Measurements from ENCODE around the gene TOR1B. TPM values are rescaled to one million over a fixed set of nuclear protein-coding genes. Genes with fewer than 3 reads are reported as not detected.
"Not testable (repeated sequence)": the region's sequence is repeated elsewhere in the genome, so short reads cannot be mapped to it uniquely, and the experiment has no call there.

TOR1B gene
- polyA plus RNA-seq, 1 donor = 13.6 TPM

DNA sequence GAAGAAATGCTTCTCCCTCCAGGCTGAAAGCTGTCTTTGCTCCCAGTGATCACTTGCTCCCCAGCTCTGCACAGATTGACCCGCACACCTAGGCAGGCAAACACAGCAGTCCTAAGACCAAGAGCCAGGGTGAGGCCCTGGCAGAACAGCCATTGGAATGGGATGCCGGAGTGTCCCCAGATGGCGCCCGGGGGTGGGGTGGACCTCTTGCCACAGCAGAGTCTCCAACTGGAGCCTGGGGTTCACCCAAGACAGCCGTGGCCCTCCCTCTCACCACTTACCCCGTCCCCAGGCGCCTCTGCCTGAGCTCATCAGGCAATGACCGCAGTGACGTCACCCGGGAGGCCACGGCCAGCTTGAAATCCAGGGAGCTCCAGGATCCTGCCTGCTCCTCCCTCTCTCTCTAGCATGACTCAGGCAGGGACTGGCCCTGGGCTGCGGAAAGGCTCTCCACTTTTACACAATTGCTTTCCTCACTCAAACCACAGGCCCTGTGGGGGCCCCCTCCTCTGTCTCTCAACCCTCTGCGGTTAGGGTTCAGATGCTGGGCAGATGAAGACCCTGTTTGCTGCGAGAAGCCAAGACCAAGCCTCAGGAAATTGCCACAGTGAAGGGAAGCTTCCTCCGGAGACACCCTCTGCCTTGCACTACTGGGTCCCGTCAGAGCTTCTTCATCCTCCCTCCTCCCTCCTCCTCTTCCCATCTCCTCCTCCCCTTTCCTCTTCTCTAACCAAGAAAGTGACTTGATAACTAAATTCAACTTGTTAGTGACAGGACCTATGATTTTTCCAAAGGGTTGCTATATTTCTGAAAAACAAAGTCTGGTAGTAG is 25.8 kb upstream of the TOR1B start:
- peak; percentile 93 for DNase-seq

DNA sequence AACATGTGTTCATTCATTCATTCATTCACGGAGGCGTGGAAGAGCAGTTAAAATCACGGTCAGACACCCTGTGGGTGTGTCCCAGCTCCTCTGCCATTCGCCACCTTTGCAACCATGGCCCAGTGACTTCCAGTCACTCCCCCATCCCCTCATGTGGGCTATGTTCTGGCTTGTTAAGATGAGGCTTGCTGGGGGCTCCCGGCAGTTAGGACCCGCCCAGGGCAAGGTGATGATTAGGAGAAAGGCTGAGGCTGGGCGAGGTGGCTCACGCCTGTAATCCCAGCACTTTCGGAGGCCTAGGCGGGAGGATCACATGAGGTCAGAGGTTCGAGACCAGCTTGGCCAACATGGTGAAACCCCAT is 25.2 kb upstream of the TOR1B start:
- DNase-seq = no peak

DNA sequence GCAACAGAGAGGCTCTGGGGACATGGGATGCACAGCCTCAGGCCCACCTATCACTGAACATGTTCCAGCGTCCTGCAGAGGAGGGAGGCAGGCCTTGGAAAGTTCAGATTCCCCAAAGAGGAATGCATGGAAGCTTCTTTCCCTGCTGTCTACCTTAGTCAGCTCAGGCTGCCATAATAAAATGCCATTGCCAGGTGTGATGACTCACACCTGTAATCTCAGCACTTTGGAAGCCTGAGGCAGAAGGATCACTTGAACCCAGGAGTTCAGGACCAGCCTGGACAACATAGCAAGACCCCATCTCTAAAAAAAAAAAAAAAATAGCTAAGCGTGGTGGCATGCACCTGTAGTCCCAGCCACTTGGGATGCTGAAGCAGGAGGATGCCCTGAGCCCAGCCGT is 24.5 kb upstream of the TOR1B start:
- DNase-seq = no peak

DNA sequence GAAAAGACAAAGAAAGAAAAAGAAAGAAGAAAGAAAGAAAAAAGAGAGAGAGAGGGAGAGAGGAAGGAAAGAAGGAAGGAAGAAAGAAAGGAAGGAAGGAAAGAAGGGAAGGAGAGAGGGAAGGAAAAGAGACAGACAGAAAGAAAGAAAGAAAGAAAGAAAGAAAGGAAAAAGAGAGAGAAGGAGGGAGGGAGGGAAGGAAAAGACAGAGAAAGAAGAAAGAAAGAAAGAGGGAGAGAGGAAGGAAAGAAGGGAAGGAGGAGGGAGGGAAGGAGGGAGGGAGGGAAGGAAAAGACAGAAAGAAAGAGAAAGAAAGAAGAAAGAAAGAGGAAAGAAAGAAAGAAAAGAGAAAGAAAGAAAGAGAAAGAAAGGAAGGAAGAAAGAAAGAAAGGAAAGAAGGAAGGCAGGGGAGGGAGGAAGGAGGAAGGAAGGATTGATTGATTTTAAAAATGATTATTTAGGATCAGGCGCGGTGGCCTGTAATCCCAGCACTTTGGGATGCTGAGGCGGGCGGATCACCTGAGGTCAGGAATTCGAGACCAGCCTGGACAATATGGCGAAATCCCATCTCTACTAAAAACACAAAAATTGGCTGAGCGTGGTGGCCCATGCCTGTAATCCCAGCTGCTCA is 23.3 kb upstream of the TOR1B start:
- no peak for DNase-seq

DNA sequence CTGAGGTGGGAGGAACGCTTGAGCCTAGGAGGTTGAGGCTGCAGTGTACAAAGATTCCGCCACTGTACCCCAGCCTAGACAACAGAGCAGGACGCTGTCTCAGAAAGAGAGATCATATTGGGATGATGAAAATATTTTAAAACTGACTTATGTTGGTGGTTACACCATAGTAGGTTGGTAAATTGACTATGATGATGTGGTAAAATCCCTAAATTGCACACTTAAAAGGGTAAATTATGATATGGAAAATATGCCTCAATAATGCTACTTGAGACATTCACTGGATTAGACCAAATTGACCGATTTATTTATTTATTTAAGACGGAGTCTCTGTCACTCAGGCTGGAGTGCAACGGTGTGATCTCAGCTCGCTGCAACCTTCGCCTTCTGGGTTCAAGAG is 21.9 kb upstream of the TOR1B start:
- no peak for DNase-seq

DNA sequence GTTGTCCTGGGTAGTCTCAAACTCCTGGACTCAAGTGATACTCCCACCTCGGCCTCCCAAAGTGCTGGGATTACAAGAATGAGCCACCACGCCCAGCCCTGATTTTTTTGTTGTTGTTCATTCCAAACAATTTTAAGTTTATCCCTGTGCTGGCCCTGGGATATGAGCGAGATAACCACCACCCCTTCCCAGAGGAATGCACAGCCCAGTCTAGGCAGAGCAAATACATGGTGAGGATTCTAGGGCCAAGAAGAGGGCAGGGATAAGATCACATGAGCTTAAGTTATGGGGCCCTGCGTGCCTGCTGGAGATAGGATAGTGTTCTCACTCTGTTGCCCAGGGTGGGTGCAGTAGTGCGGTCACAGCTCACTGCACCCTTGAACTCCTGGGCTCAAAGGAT is 21.0 kb upstream of the TOR1B start:
- no peak for DNase-seq

DNA sequence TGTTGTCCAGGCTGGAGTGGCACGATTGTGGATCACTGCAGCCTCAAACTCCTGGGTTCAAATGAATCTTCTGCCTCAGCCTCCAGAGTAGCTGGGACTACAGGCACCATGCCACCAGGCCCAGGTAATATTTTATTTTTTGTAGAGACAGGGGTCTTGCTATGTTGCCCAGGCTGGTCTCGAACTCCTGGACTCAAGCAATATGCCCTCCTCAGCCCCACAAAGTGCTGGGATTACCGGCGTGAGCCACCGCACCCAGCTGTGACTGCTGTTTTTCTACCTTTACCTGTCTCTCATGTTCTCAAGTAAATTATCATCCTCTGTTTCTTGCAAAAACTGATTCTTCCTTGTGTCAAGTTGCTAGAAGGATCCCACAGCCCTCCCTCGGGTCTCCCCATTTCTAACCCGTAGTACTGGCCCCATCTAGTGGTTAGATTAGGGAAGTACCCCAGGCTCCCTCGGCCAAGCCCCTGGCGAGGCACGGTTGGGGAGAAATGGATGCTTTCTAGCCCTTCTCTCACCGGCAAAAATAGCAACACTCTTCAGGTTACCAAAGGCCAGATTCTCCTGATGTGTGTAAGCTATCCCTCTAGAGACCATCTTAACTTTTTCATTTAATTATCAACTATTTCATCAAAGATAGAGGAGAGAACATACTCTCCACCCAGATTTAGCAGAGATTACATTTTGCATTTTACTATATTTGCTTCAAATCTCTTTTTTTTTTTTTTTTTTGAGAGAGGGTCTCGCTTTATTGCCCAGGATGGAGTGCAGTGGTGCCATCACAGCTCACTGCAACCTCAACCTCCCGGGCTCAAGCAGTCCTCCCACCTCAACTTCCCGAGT is 19.2 kb upstream of the TOR1B start:
- DNase-seq = peak; percentile 72

DNA sequence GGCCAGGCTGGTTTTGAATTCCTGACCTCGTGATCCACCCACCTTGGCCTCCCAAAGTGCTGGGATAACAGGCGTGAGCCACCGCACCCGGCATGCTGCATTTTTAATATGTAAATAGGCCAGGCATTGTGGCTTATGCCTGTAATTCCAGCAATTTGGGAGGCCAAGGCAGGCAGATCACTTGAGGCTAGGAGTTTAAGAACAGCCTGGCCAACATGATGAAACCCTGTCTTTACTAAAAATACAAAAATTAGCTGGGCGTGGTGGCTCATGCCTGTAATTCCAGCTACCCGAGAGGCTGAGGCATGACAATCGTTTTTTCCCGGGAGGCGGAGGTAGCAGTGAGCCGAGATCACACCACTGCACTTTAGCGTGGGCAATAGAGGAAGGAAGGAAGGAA is 18.0 kb upstream of the TOR1B start:
- DNase-seq = not testable (repeated sequence)

DNA sequence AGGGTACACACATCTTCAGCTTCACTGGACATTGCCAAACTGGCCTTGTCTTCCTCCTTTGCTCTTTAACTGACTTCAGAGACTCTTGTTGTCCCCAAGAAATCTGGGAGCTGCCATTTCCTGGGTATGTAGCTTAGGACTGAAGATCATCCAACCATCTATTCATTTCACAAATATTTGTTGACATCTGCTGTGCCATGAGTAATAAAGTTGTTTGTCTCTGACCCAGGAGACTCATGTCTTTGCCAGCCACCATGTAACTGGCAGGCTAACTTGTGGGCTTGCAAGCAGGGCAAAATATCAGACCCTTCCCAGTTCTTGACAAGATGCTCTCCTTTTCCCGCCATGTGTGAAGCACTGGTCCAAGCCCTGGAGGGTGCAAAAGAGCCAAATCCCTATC is 17.1 kb upstream of the TOR1B start:
- DNase-seq = no peak

DNA sequence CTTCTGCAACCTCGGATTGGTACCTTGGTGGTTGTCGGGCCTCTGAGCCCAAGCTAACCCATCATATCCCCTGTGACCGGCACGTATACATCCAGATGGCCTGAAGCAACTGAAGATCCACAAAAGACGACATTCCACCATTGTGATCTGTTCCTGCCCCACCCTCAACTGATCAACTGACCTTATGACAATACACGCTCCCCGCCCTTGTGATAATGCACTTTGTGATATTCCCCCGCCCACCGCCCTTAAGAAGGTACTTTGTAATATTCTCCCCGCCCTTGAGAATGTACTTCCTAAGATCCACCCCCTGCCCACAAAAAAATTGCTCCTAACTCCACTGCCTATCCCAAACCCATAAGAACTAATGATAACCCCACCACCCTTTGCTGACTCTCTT is 16.5 kb upstream of the TOR1B start:
- no peak for DNase-seq

DNA sequence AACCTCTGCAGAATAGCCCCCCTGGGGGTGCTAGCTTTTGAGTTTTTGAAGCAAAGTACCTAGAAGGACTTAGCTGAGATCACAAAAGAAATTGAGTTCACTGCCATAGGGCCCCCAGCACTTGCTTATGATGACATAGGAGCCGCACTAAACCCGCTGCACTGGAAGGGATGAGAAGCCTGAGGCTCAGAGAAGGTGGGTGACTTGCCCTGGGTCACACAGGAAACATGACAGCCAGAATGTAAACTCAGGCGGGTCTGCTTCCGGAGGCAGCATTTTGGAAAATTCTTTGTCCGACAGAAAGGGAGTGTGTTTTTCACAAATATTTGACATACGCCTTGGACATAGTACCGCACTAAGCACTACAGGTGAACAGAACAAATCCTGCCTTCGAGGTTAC is 8.4 kb upstream of the TOR1B start:
- no peak for DNase-seq

DNA sequence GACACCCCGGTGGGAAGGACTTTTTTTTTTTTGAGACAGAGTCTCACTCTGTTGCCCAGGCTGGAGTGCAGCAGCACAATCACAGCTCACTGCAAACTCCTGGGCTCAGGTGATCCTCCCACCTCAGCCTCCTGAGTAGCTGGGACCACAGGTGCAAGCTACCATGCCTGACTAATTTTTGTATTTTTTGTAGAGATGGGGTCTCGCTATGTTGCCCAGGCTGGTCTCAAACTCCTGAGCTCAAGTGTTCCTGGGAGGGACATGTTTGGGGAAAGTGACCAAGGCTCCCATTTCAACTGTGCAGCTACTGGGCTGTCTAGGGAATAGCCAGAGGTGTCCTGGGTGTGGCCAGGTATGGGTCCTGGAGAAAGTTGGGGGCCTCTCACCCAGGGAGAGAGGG is 7.0 kb upstream of the TOR1B start:
- not testable (repeated sequence) for DNase-seq

DNA sequence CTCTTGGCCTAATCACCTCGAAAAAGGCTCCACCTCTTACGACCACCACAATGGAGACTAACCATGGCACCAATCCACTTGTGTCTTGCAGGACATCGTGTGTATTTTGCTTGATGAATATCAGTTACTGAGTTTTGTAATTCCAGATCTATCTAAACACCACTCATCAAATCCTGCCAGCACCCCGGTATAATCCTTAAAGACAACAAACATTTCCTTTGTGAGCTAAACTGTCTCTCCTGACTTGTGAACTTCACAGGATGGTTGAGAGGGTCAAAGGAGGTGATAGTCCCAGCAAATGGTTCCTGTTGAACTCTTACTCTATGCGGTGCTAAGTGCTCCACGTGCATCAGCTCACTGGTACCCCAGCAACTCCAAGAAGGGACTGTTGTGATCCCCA is 4.0 kb upstream of the TOR1B start:
- no peak for DNase-seq

DNA sequence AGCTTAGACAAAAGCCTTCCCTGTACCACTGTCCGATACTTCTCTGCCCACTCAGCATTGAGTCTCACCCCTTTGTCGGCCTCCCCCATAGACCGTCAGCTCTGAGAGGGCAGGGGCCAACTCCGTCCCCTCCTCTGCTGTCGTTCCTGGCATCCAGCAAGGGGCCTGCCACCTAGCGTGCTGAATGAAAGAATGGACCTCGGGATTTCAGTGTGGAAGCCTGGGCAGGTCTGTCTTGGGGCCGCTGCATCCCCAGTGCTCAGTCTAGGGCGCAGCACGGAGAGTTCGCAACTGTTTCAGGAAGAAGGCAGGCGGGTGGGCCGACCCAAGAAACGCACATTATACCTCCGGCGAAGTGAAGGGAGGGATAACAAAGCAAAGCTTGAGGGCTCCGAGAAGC is 1.5 kb upstream of the TOR1B start:
- no peak for DNase-seq

DNA sequence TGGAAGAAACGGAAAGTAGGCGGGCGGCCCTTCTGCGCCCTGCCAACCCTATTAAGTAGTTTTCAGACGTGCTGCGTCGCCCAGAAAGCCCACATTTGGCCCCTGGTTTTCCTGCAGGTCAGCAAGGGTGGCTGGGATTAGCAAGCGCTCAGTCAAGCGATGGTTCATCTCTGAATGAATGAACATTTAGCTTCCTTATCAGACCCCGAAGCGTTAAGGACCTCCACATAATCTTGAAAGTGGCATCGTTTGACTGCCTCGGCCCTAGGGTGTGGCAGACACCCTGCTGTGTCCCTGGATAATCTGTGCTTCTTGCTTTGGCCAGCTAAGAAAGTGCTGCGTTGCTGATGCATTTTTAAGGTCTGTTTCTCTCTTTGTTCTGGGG is 684 bp downstream of the TOR1B start:
- no peak for DNase-seq

DNA sequence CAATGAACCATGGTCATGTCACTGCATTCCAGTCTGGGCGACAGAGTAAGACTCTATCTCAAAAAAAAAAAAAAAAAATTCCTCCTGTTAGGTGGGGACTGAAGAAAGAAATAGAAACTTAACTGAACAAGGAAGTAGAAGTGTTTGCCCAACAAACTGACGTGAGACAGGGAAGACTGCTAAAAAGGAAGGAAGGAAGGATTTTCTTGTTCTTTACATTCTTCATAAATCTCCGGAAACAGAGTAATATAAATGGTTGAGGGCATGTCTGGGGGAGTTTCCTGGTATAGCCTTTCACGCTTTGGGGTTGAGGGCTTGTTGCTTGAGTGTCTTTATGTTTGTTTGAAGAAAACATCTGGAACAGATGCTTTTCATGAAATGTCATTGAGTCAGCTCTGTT is 3.1 kb downstream of the TOR1B start:
- no peak for DNase-seq

DNA sequence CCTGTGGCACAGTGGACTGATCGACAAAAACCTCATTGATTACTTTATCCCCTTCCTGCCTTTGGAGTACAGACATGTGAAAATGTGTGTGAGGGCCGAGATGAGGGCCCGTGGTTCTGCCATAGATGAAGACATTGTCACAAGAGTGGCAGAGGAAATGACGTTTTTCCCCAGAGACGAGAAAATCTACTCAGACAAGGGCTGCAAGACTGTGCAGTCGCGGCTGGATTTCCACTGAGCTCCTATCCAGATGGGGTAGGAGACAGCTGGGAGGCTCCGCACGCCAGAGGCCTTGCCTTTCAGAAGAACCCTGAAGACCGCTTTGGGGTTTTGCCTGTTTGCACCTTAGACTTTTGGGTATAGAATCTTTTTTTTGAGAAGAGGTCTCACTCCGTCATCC is 6.4 kb downstream of the TOR1B start:
- DNase-seq = no peak

DNA sequence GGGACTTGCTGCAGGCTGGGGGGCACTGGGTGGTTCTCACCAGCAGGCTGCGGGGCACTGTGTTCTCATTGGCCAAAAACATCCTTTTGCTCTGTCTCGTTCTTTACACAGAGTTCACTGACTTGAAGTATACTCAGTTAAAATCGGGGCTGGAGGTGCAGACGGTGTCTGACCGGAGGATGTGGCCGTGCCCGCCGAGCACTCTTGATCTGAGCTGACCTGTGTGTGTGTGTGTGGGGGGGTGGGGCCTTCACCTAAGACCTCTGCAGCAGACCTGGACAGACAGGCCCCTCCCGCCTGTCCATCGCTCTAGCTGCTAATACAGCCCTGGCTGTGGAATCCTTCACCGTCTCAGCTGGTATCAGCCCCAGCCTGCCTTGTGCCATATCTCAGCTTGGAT is 7.1 kb downstream of the TOR1B start:
- DNase-seq = no peak

DNA sequence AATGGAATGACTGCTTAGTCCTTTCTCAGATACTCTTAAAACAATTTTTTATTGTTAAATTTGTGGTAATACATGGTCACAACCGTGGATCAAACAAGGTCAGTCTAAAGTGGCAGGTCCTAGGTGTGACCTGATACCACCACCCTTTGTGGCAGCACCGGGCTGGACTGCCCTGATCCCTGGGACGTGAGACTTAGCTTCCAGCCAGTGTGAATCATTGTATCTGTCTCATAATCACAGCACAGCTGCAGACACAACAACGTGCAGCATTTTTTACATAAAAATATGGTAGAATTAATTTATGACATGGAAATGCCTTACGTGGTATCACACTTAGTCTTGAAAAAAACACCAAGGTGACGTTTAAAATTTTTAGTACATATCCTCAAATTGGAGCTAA is 7.8 kb downstream of the TOR1B start:
- DNase-seq = no peak

DNA sequence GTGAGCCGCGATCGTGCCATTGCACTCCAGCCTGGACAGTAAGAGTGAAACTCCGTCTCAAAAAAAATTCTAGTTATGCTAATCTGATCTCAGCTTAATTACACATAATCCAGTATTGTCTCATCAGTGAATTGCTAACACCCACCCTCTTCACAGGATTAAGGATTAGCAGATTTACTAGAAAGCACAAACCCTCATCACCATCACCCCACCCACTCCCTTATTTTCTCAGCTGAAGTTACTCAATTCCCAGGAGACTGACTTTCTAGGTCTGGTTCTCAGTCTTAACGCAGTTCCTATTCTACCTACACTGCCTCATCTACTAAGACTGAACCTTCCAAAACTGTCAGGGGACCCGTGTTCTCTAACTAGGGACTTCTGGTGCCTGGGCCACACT is 9.0 kb downstream of the TOR1B start:
- no peak for DNase-seq

DNA sequence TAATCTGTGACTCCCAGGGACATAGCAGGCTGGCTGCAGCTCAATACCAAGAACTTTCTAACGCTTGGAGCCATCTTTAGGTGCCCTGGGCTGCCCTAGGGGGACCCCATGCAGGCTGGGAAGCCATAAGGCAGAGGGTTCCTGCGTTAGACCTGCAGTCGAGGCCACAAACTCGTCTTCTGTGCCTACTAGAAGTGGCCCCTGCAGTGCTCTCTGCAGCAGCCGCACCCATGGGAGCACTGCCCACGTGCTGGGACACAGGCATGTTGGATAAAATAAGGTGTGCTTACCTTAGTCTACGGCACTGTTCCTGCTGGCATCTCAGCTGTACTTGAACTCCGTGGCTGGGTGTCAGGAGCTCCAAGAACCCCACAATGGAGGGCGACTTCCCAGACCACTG is 9.4 kb downstream of the TOR1B start:
- DNase-seq = no peak

DNA sequence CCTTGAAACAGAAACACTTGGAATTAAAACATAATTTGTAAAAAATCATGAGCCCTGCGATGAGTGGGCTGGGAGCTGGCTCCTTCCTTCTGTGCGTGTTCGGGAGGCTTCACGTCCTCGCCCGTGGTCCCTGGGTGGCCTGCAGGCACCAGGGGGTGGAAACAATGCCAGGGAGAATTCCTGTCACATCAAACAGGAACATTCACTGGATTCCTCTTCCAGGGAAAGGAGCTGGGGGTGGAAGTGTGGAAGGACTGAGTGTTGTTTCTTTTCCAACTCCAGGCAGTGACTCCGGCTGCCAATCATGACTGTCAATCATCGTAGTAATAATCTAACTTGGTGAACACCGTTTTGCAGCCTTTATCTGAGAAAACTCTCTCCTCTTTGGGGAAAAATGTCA is 10.7 kb downstream of the TOR1B start:
- no peak for DNase-seq

DNA sequence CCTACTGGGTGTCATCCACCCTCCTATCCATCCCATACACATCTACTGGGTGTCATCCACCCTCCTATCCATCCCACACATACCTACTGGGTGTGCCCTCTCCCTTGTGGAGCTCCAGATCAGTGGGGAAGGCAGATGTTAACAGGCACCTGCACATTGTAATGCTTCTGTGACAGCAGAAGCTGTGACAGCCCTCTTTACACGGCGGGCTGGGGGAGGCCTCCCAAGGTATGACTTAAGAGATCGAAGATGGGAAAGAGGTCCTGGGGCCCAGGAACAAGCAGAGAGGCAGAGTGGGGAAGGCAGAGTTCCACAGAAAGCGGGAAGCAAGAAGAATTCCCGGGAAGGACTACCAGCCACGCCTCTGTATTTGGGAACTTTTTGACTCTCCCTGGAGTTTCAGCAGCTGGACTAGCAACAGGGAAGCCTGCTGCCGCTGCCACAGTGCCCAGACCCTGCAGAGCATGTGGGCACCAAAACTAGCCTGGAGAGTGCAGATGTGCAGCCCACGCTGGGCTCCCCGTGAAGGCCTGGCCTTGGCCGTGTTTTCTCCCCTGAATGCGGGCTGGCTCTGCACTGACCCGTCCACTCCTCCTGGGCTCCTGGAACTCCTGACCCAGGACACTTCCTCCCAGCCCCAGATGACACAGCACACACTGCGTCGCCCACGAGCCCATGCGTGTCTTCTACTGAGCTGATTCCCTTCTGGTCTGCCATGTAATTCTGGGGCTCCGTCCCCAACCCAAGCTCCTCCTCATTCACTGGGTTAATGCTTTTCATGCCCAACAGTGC is 11.6 kb downstream of the TOR1B start:
- DNase-seq = no peak
